NCI-H748 (cell line): Measurements from ENCODE around the gene NAT16.
A peak's percentile ranks its signal among the peaks of the same experiment; 100 is the strongest.
"Not testable (repeated sequence)": the region's sequence is repeated elsewhere in the genome, so short reads cannot be mapped to it uniquely, and the experiment has no call there.

ENCODE experiments used
- DNase-seq: peaks from one replicate; lab custom pipeline; 2025; ENCODE audit not compliant: unreplicated experiment; lab: John Stamatoyannopoulos, UW

NAT16 gene

GRCh38 chr7:101161692-101162471 lies 18.2 kb downstream of the NAT16 start:
- no peak for DNase-seq

- no peak for DNase-seq
Observed at GRCh38 chr7:101160910-101161309, 19.2 kb downstream of the NAT16 start.

GRCh38 chr7:101159696-101160674 lies 20.1 kb downstream of the NAT16 start:
- DNase-seq: no peak

GRCh38 chr7:101156866-101157589 lies 23.1 kb downstream of the NAT16 start:
- DNase-seq: no peak

- DNase-seq: no peak
Observed at GRCh38 chr7:101156277-101156676, 23.8 kb downstream of the NAT16 start.

- DNase-seq: no peak
Observed at GRCh38 chr7:101155303-101155702, 24.8 kb downstream of the NAT16 start.

GRCh38 chr7:101154693-101155102 lies 25.4 kb downstream of the NAT16 start:
- DNase-seq: peak; percentile 48

GRCh38 chr7:101153969-101154692 lies 26.0 kb downstream of the NAT16 start, which contains the start of gene AP1S1:
Gene AP1S1 (plus strand): TSS chr7:101154476. CDS start chr7:101154515, 39 bp downstream.
- DNase-seq: peak; percentile 99

GRCh38 chr7:101151908-101152651 lies 28.0 kb downstream of the NAT16 start:
- no peak for DNase-seq

- DNase-seq: no peak
Observed at GRCh38 chr7:101140746-101141382, 39.2 kb downstream of the NAT16 start.

- DNase-seq: no peak
Observed at GRCh38 chr7:101140339-101140699, 39.8 kb downstream of the NAT16 start.

GRCh38 chr7:101138213-101138870 lies 41.8 kb downstream of the NAT16 start:
- DNase-seq: peak; percentile 72

- no peak for DNase-seq
Observed at GRCh38 chr7:101137651-101138212, 42.4 kb downstream of the NAT16 start.

GRCh38 chr7:101134399-101134980 lies 45.6 kb downstream of the NAT16 start:
- DNase-seq: peak; percentile 19

GRCh38 chr7:101133621-101134398 lies 46.3 kb downstream of the NAT16 start:
- no peak for DNase-seq

- not testable (repeated sequence) for DNase-seq
Observed at GRCh38 chr7:101132626-101133600, 47.2 kb downstream of the NAT16 start.
